Keratinocyte (primary cell): ENCODE data around the gene ABHD6.

Source experiments
- CTCF ChIP-seq, 3 experiments: IDR thresholded peaks in 1 of 3; conservative IDR thresholded peaks in 1 of 3; optimal IDR thresholded peaks in 1 of 3; 2 replicates in 2 of 3; 3 replicates in 1 of 3; pipeline versions ENCODE3 to v1.5.1; 2011; ENCODE audit warnings: low read length in 3 of 3, mild to moderate bottlenecking in 3 of 3, moderate library complexity in 2 of 3, control low read depth in 1 of 3, inconsistent platforms in 1 of 3; ENCODE audit not compliant: insufficient read depth in 2 of 3; ENCODE audit errors: extremely low read depth in 1 of 3
- EZH2 ChIP-seq: IDR thresholded peaks from one replicate; pipeline ENCODE4 v1.6.1; 2012; ENCODE audit warnings: inconsistent platforms, mild to moderate bottlenecking, low read length, moderate library complexity

- no peak for TF ChIP-seq CTCF (optimal IDR thresholded peaks at IDR 0.05 in 1 of 3, IDR thresholded peaks at IDR 0.05 in 1 of 3, conservative IDR thresholded peaks at IDR 0.05 in 1 of 3; ENCODE audit: extremely low read depth in 1 of 3, insufficient read depth in 2 of 3, low read length in 3 of 3)
- no peak for TF ChIP-seq EZH2
Observed at GRCh38 chr3:58329150-58329921, 91.7 kb downstream of the ABHD6 start.
